CD4-positive, alpha-beta T cell (primary cell): ENCODE data around the gene FUZ. TPM values are rescaled to one million over a fixed set of nuclear protein-coding genes. Genes with fewer than 3 reads are reported as not detected.

Experiments
- ATAC-seq: fragments of 200-7000 bp; cut with Tn5 transposase; one replicate; pipeline ENCODE4 v1.10.0; 2022; ENCODE audit warnings: mild to moderate bottlenecking; ENCODE audit not compliant: poor library complexity
- CTCF ChIA-PET: fragments of 350-600 bp; sonication (Branson Sonifier 250); formaldehyde crosslinking; loops from one replicate; lab custom pipeline; 2021; ENCODE audit warnings: antibody characterized with exemption, inconsistent platforms; lab: Charles Lee
- POLR2A ChIA-PET: fragments of 350-600 bp; sonication (Branson Sonifier 250); formaldehyde crosslinking; loops from one replicate; lab custom pipeline; 2021; ENCODE audit warnings: antibody characterized with exemption, inconsistent platforms; lab: Charles Lee
- DNase-seq, 14 experiments: peaks; one replicate each; pipeline ENCODE4 v3.0.0-alpha.2; 2013 to 2020; ENCODE audit warnings: mixed read lengths in 2 of 14
- H3K27ac ChIP-seq, 2 donors: one replicate each; pipeline versions ENCODE4 v1.5.1 to v1.7.0; 2013; ENCODE audit warnings: low read length in 2 of 2, low read depth in 1 of 2, mild to moderate bottlenecking in 1 of 2
- H3K27me3 ChIP-seq, 2 experiments: 1 replicate in 1 of 2; 2 replicates in 1 of 2; pipeline versions ENCODE4 v1.6.1 to v1.7.0; 2013; ENCODE audit warnings: low read length in 2 of 2, control low read depth in 1 of 2, mild to moderate bottlenecking in 1 of 2, moderate library complexity in 1 of 2; ENCODE audit not compliant: insufficient read depth in 2 of 2, control insufficient read depth in 1 of 2
- H3K36me3 ChIP-seq: one replicate; pipeline ENCODE4 v1.6.1; 2013; ENCODE audit warnings: low read length, control low read depth; ENCODE audit not compliant: insufficient read depth
- H3K4me1 ChIP-seq: one replicate; pipeline ENCODE4 v1.6.1; 2013; ENCODE audit warnings: low read length, control low read depth; ENCODE audit not compliant: insufficient read depth
- H3K4me3 ChIP-seq: one replicate; pipeline ENCODE4 v1.5.1; 2013; ENCODE audit warnings: mild to moderate bottlenecking, low read length, moderate library complexity
- H3K9me3 ChIP-seq, 2 experiments: 1 replicate in 1 of 2; 2 replicates in 1 of 2; pipeline versions ENCODE4 v1.6.1 to v1.7.0; 2013; ENCODE audit warnings: low read length in 2 of 2, mild to moderate bottlenecking in 2 of 2, control low read depth in 1 of 2, moderate library complexity in 1 of 2; ENCODE audit not compliant: control insufficient read depth in 1 of 2, insufficient read depth in 1 of 2
- H3K27ac Mint-ChIP-seq: one replicate; pipeline ENCODE4 v1.8.0; 2020; ENCODE audit warnings: mixed read lengths
- H3K27me3 Mint-ChIP-seq: one replicate; pipeline ENCODE4 v1.8.0; 2021; ENCODE audit warnings: mixed read lengths
- H3K36me3 Mint-ChIP-seq: one replicate; pipeline ENCODE4 v1.8.0; 2021; ENCODE audit warnings: low read depth, mixed read lengths
- H3K4me1 Mint-ChIP-seq: one replicate; pipeline ENCODE4 v1.8.0; 2021; ENCODE audit warnings: low read depth, mixed read lengths
- H3K4me3 Mint-ChIP-seq: one replicate; pipeline ENCODE4 v1.8.0; 2020; ENCODE audit warnings: mild to moderate bottlenecking, mixed read lengths
- H3K9me3 Mint-ChIP-seq: one replicate; pipeline ENCODE4 v1.8.0; 2020; ENCODE audit warnings: mixed read lengths
- CTCF ChIP-seq: fragments of 200-600 bp; IDR thresholded peaks from one replicate; pipeline ENCODE4 v1.8.0; 2022; ENCODE audit warnings: antibody characterized with exemption, mild to moderate bottlenecking
- intact Hi-C, 2 experiments: fragments of 100-400 bp; cut with DNase I in 1 of 2; cut with micrococcal nuclease in 1 of 2; formaldehyde crosslinking; loops; one replicate each; pipeline versions ENCODE4 v1.15.1 to v1.9.0; 2023 to 2025; cut with DNase I, micrococcal nuclease
- total RNA-seq, 174 experiments: library from RNA in 2 of 174; stranded (reverse) in 2 of 174; gene quantifications; one replicate each; pipeline ENCODE4 v1.2.3 and lab custom pipeline; 2021 to 2026

Gene FUZ
- total RNA-seq, 2 experiments from 2014 or later: 14.9 to 15.2 TPM

GRCh38 chr19:49832556-49832955 is 19.5 kb upstream of the FUZ start:
- ChIA-PET CTCF (no interaction called here), POLR2A (no interaction called here)

GRCh38 chr19:49831592-49831991 is 18.5 kb upstream of the FUZ start:
- Histone ChIP-seq H3K36me3 (peaks cover 95% of the 10 kb centered on the region), H3K4me1 (peaks cover 2% of the 10 kb centered on the region), H3K27me3 (no peaks in the 10 kb centered on the region), H3K27ac (no peak overlapping the region), H3K9me3 (no peaks in the 10 kb centered on the region), H3K4me3 (no peak overlapping the region)
- peaks cover 53% of the 10 kb centered on the region for H3K36me3 Mint-ChIP-seq
- no peaks in the 10 kb centered on the region for H3K9me3 Mint-ChIP-seq
- intact Hi-C loops: no loop called here
- ChIA-PET CTCF (no interaction called here), POLR2A (no interaction called here)
- DNase-seq (no peak), ATAC-seq (no peak)
- no peaks in the 10 kb centered on the region for H3K27me3 Mint-ChIP-seq
- no peak overlapping the region for H3K27ac Mint-ChIP-seq
- H3K4me1 Mint-ChIP-seq: peaks cover 1% of the 10 kb centered on the region
- no peak for TF ChIP-seq CTCF
- no peak overlapping the region for H3K4me3 Mint-ChIP-seq

More at GRCh38 chr19:49832556-49832955, 19.5 kb upstream of the FUZ start:
- no peaks in the 10 kb centered on the region for H3K4me1 ChIP-seq
- Mint-ChIP-seq H3K4me3 (no peak overlapping the region), H3K9me3 (no peaks in the 10 kb centered on the region), H3K4me1 (no peaks in the 10 kb centered on the region), H3K27ac (no peak overlapping the region), H3K36me3 (peaks cover 49% of the 10 kb centered on the region), H3K27me3 (no peaks in the 10 kb centered on the region)
- DNase-seq: no peak
- H3K27me3 ChIP-seq: no peaks in the 10 kb centered on the region
- no peaks in the 10 kb centered on the region for H3K9me3 ChIP-seq
- TF ChIP-seq CTCF: no peak
- intact Hi-C loops: no loop called here
- H3K4me3 ChIP-seq: no peak overlapping the region
- no peak for ATAC-seq
- peaks cover 86% of the 10 kb centered on the region for H3K36me3 ChIP-seq
- H3K27ac ChIP-seq: no peak overlapping the region

GRCh38 chr19:49830766-49831165 is 17.7 kb upstream of the FUZ start:
- Mint-ChIP-seq H3K9me3 (no peaks in the 10 kb centered on the region), H3K27me3 (no peaks in the 10 kb centered on the region), H3K27ac (no peak overlapping the region), H3K4me3 (no peak overlapping the region), H3K36me3 (peaks cover 57% of the 10 kb centered on the region), H3K4me1 (peaks cover 4% of the 10 kb centered on the region)
- Histone ChIP-seq H3K27ac (no peak overlapping the region), H3K27me3 (no peaks in the 10 kb centered on the region), H3K4me3 (no peak overlapping the region), H3K36me3 (peaks cover 88% of the 10 kb centered on the region), H3K4me1 (peaks cover 2% of the 10 kb centered on the region), H3K9me3 (no peaks in the 10 kb centered on the region)
- DNase-seq (no peak), ATAC-seq (no peak)
- no peak for TF ChIP-seq CTCF
- POLR2A ChIA-PET: interaction anchor here (1.3 kb wide), 1 partner anchor 20 kb away, joined by 3 read pairs; the partner anchor contains the start of gene PTOV1
- intact Hi-C loops: no loop called here
- CTCF ChIA-PET: interaction anchor here (0.5 kb wide), 1 partner anchor 37 kb away, joined by 3 read pairs; no protein-coding TSS in a partner anchor
